A673 (cell line): Measurements from ENCODE around the gene H1-8. TPM values are rescaled to one million over a fixed set of nuclear protein-coding genes. Genes with fewer than 3 reads are reported as not detected.

Experiments
- BruUV-seq: library from RNA; stranded (reverse); fragments of 400-500 nt; replicated peaks from 2 replicates; lab custom pipeline; 2021; lab: Mats Ljungman, UMichigan
- CTCF ChIA-PET: fragments of 300-600 bp; sonication (Branson Sonifier 250); formaldehyde crosslinking; loops from one replicate; lab custom pipeline; 2022; ENCODE audit warnings: antibody characterized with exemption; lab: Charles Lee
- POLR2A ChIA-PET: fragments of 300-600 bp; sonication (Branson Sonifier 250); formaldehyde crosslinking; loops from one replicate; lab custom pipeline; 2022; ENCODE audit warnings: antibody characterized with exemption; ENCODE audit not compliant: low non-redundant PET; lab: Charles Lee
- DNase-seq: peaks from one replicate; pipeline ENCODE4 v3.0.0-alpha.2; 2015; ENCODE audit warnings: low spot score
- H3K27ac ChIP-seq: fragments of 200-600 bp; sonication (generic); 2 replicates; pipeline ENCODE4 v1.5.1; 2016; ENCODE audit warnings: mixed run types, low read depth, mild to moderate bottlenecking, mixed read lengths, antibody characterized with exemption, low read length; ENCODE audit not compliant: poor library complexity, severe bottlenecking
- H3K27me3 ChIP-seq: fragments of 200-600 bp; sonication (generic); replicated peaks from 2 replicates; pipeline ENCODE4 v1.6.1; 2017; ENCODE audit warnings: mixed run types, low read depth, mild to moderate bottlenecking, mixed read lengths, antibody characterized with exemption, low read length; ENCODE audit not compliant: insufficient read depth, poor library complexity
- H3K36me3 ChIP-seq: fragments of 200-600 bp; sonication (generic); 2 replicates; pipeline ENCODE4 v1.6.1; 2016; ENCODE audit warnings: mixed run types, mild to moderate bottlenecking, mixed read lengths, antibody characterized with exemption, low read length; ENCODE audit not compliant: insufficient read depth, poor library complexity, severe bottlenecking
- H3K4me1 ChIP-seq: fragments of 200-600 bp; sonication (generic); 2 replicates; pipeline ENCODE4 v1.6.1; 2017; ENCODE audit warnings: mixed run types, mild to moderate bottlenecking, mixed read lengths, antibody characterized with exemption, low read length; ENCODE audit not compliant: insufficient read depth, poor library complexity, severe bottlenecking
- H3K4me3 ChIP-seq: fragments of 200-600 bp; sonication (generic); 2 replicates; pipeline ENCODE4 v1.5.1; 2016; ENCODE audit warnings: low read depth, mixed run types, mild to moderate bottlenecking, mixed read lengths, low read length; ENCODE audit not compliant: poor library complexity, severe bottlenecking
- H3K9me3 ChIP-seq: fragments of 200-600 bp; sonication (generic); 2 replicates; pipeline ENCODE4 v1.6.1; 2016; ENCODE audit warnings: mixed run types, low read depth, mild to moderate bottlenecking, mixed read lengths, antibody characterized with exemption, low read length; ENCODE audit not compliant: poor library complexity, severe bottlenecking
- EZH2 ChIP-seq: fragments of 200-600 bp; sonication (generic); IDR thresholded peaks from 2 replicates; pipeline ENCODE4 v1.6.1; 2017; ENCODE audit warnings: borderline replicate concordance, low read depth, mild to moderate bottlenecking, mixed read lengths, antibody characterized with exemption, low read length; ENCODE audit not compliant: poor library complexity, severe bottlenecking
- intact Hi-C: fragments of 100-400 bp; cut with micrococcal nuclease; formaldehyde crosslinking; loops from one replicate; pipeline ENCODE4 v1.10.0; 2022; ENCODE audit not compliant: unreplicated experiment
- total RNA-seq: library from RNA; stranded (reverse); gene quantifications from 2 replicates; pipeline ENCODE4 v1.2.3, GENCODE V29; 2021
- TF ChIP-seq, protein P1 (sequence below): fragments of 300-800, 200-600 bp; sonication (generic); conservative IDR thresholded peaks from 2 replicates; pipeline ENCODE4 v1.5.1; 2017; ENCODE audit warnings: low read depth, mild to moderate bottlenecking, antibody characterized with exemption, low read length, moderate library complexity, mixed read lengths

The H1-8 gene
- total RNA-seq, 1 experiment from 2014 or later: not detected

DNA sequence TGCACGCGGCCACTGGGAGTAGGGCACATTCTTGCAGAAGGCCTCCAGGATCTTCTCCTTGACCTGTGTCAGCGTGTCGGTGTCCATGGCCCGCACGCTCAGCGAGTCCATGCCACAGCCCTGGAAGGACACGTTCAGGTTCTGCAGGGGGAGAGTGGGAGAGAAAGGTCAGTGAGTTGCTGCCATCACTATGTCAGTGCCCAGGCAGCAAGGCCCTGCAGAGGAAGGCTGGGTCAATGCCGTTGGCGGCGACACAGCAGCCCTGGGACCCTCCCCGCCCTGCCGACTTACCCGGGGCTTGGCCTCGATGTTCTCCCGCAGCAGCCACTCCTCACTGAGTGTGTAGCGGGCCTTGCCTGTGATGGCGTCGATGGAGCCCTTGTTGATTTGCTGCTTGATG lies 19.8 kb downstream of the H1-8 start:
- CTCF ChIA-PET: no interaction called here
- no peaks in the 10 kb centered on the region for H3K27me3 ChIP-seq
- POLR2A ChIA-PET: no interaction called here
- TF ChIP-seq, protein P1, sequence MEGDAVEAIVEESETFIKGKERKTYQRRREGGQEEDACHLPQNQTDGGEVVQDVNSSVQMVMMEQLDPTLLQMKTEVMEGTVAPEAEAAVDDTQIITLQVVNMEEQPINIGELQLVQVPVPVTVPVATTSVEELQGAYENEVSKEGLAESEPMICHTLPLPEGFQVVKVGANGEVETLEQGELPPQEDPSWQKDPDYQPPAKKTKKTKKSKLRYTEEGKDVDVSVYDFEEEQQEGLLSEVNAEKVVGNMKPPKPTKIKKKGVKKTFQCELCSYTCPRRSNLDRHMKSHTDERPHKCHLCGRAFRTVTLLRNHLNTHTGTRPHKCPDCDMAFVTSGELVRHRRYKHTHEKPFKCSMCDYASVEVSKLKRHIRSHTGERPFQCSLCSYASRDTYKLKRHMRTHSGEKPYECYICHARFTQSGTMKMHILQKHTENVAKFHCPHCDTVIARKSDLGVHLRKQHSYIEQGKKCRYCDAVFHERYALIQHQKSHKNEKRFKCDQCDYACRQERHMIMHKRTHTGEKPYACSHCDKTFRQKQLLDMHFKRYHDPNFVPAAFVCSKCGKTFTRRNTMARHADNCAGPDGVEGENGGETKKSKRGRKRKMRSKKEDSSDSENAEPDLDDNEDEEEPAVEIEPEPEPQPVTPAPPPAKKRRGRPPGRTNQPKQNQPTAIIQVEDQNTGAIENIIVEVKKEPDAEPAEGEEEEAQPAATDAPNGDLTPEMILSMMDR: no peak
- no peak for TF ChIP-seq EZH2
- BruUV-seq: no TSS peak
- H3K4me3 ChIP-seq: no peak overlapping the region
- no peaks in the 10 kb centered on the region for H3K36me3 ChIP-seq
- peaks cover 14% of the 10 kb centered on the region for H3K4me1 ChIP-seq
- DNase-seq: no peak
- H3K27ac ChIP-seq: no peak overlapping the region
- intact Hi-C loops: no loop called here
- H3K9me3 ChIP-seq: no peaks in the 10 kb centered on the region

GRCh38 chr3:129563332-129563731 lies 20.4 kb downstream of the H1-8 start:
- no peaks in the 10 kb centered on the region for H3K9me3 ChIP-seq
- peaks cover 14% of the 10 kb centered on the region for H3K4me1 ChIP-seq
- CTCF ChIA-PET: no interaction called here
- H3K27me3 ChIP-seq: no peaks in the 10 kb centered on the region
- no peak overlapping the region for H3K27ac ChIP-seq
- no TSS peak for BruUV-seq
- TF ChIP-seq, protein P1: no peak
- no peak for TF ChIP-seq EZH2
- intact Hi-C loops: no loop called here
- no peaks in the 10 kb centered on the region for H3K36me3 ChIP-seq
- no peak overlapping the region for H3K4me3 ChIP-seq
- no peak for DNase-seq
- POLR2A ChIA-PET: no interaction called here

DNA sequence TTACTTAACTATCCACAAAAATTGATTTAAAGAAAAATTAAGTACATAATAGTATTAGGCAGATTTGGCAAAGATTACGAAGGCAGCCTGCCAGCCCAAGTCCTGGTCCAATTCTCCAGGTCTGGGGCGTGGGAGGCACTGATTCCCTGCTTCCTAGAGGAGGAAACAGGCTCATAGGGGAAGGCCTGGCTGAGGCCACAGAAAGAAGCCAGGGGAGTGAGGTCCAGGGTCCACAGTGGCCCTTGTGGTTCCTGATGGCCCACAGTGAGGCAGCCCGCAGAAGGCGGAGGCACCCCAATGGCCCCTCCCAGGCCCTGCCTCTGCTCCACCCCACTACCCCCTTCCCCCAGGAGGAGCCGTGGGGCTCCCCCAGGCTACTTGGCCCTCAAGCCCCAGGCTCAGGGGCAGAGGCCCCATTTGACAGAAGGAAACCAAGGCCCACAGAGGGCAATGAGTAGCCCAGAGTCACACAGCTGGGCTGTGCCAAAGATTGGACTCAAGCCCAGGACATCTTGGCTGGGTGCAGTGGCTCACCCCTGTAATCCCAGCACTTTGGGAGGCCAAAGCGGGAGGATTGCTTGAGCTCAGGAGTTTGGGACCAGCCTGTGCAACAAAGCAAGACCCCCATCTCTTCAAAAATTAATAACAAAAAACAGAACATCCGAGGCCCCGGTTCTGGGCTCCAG lies 21.0 kb downstream of the H1-8 start:
- CTCF ChIA-PET: no interaction called here
- TF ChIP-seq, protein P1: no peak
- no peak for TF ChIP-seq EZH2
- H3K4me1 ChIP-seq: peaks cover 14% of the 10 kb centered on the region
- H3K4me3 ChIP-seq: no peak overlapping the region
- H3K36me3 ChIP-seq: no peaks in the 10 kb centered on the region
- H3K9me3 ChIP-seq: no peaks in the 10 kb centered on the region
- no TSS peak for BruUV-seq
- no peaks in the 10 kb centered on the region for H3K27me3 ChIP-seq
- no peak overlapping the region for H3K27ac ChIP-seq
- intact Hi-C loops: no loop called here
- POLR2A ChIA-PET: no interaction called here
- DNase-seq: no peak
